Stimulated activated CD8-positive, alpha-beta memory T cell treated with anti-CD3 and anti-CD28 coated beads, Interleukin-7, amount 100 ng/mL, for 48 hours (primary cell): ENCODE measurements around the gene RECQL5.
"Not testable (repeated sequence)": the region's sequence is repeated elsewhere in the genome, so short reads cannot be mapped to it uniquely, and the experiment has no call there.

ENCODE experiments used
- DNase-seq, 2 donors: peaks; one replicate each; pipeline ENCODE4 v3.0.0-alpha.2; 2020; ENCODE audit warnings: low read depth in 1 of 2; ENCODE audit errors: extremely low read depth in 1 of 2

RECQL5 gene

GRCh38 chr17:75595920-75596313 lies 71.0 kb downstream of the RECQL5 start:
- no peak for DNase-seq

GRCh38 chr17:75595284-75595919 lies 71.6 kb downstream of the RECQL5 start:
- no peak for DNase-seq

GRCh38 chr17:75594499-75595283 lies 72.3 kb downstream of the RECQL5 start:
- no peak for DNase-seq

- DNase-seq: not testable (repeated sequence)
Observed at GRCh38 chr17:75593430-75593829, 73.5 kb downstream of the RECQL5 start.

- no peak for DNase-seq
Observed at GRCh38 chr17:75592348-75593020, 74.5 kb downstream of the RECQL5 start.

- no peak for DNase-seq
Observed at GRCh38 chr17:75591722-75592302, 75.1 kb downstream of the RECQL5 start.

- no peak for DNase-seq
Observed at GRCh38 chr17:75590849-75591721, 75.9 kb downstream of the RECQL5 start.

GRCh38 chr17:75590314-75590761 lies 76.6 kb downstream of the RECQL5 start:
- no peak for DNase-seq

- no peak for DNase-seq
Observed at GRCh38 chr17:75589919-75590303, 77.0 kb downstream of the RECQL5 start.

GRCh38 chr17:75589012-75589918 lies 77.7 kb downstream of the RECQL5 start:
- DNase-seq: peak; percentile 83 to 92

GRCh38 chr17:75588596-75589011 lies 78.3 kb downstream of the RECQL5 start:
- DNase-seq: no peak

GRCh38 chr17:75587675-75588595 lies 79.0 kb downstream of the RECQL5 start, which contains the start of gene MYO15B:
Gene MYO15B, plus strand, starts transcription at chr17:75587800. Its CDS starts 258 bp downstream, at chr17:75588058.
- DNase-seq: peak; percentile 40

- DNase-seq: no peak
Observed at GRCh38 chr17:75584849-75585175, 82.1 kb downstream of the RECQL5 start.

- not testable (repeated sequence) for DNase-seq
Observed at GRCh38 chr17:75583197-75583596, 83.8 kb downstream of the RECQL5 start.

GRCh38 chr17:75581121-75581725 lies 85.7 kb downstream of the RECQL5 start:
- peak; percentile 15 to 55 for DNase-seq
